ENCODE data around the gene TSPAN12. TPM values are rescaled to one million over a fixed set of nuclear protein-coding genes. Genes with fewer than 3 reads are reported as not detected.
A peak's percentile ranks its signal among the peaks of the same experiment; 100 is the strongest.

TSPAN12 gene
- total RNA-seq, 1 donor from 2014 or later, result 25.3 TPM

DNA sequence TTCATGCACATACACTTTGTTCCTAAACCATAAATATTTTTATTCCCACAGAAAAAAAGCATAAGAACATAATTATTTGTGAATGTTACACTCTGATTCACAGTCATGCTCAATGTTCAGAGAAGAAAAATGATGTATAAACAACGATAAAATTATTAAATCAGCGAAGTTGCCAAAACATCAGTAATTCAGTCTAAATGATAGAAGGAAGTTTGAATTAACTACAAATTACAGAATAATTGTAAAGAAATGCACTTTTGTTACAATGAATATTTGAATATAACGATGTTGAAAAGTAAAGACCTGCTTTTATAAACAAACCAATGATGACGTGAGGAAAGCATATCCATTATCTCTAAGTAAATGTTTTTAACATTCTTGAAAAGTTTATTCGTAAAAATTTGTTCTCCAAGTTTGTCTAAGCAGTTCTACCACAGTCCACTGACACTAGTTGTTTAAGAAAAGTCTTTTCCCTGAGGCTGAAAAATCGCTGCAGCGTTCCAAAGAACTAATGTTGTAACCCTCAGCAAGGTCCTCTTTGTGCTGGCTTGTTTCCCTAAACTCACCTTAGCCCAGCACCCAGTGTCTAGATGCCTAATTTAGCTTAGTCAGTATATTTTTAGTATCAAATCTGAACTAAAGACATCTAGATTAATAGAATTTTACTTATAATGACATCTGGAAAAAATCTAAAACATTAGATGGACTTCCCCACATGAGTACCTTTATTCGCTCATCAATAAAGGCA, 30.4 kb downstream of the TSPAN12 start:
- H3K27ac Mint-ChIP-seq, result no peak overlapping the region
- no peaks in the 10 kb centered on the region for H3K27me3 Mint-ChIP-seq
- no peak overlapping the region for H3K4me3 Mint-ChIP-seq (ENCODE audit: low read depth)
- H3K4me1 Mint-ChIP-seq (ENCODE audit: low read depth), result peaks cover 19% of the 10 kb centered on the region
- H3K9me3 Mint-ChIP-seq (ENCODE audit: low read depth), result peaks cover 11% of the 10 kb centered on the region
- TF ChIP-seq, protein P1, sequence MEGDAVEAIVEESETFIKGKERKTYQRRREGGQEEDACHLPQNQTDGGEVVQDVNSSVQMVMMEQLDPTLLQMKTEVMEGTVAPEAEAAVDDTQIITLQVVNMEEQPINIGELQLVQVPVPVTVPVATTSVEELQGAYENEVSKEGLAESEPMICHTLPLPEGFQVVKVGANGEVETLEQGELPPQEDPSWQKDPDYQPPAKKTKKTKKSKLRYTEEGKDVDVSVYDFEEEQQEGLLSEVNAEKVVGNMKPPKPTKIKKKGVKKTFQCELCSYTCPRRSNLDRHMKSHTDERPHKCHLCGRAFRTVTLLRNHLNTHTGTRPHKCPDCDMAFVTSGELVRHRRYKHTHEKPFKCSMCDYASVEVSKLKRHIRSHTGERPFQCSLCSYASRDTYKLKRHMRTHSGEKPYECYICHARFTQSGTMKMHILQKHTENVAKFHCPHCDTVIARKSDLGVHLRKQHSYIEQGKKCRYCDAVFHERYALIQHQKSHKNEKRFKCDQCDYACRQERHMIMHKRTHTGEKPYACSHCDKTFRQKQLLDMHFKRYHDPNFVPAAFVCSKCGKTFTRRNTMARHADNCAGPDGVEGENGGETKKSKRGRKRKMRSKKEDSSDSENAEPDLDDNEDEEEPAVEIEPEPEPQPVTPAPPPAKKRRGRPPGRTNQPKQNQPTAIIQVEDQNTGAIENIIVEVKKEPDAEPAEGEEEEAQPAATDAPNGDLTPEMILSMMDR (IDR thresholded peaks at IDR 0.05; ENCODE audit: unreplicated experiment), result no peak
- H3K36me3 Mint-ChIP-seq (ENCODE audit: insufficient read depth), result peaks cover 30% of the 10 kb centered on the region
- no peak for DNase-seq (ENCODE audit: low spot score, unreplicated experiment)

DNA sequence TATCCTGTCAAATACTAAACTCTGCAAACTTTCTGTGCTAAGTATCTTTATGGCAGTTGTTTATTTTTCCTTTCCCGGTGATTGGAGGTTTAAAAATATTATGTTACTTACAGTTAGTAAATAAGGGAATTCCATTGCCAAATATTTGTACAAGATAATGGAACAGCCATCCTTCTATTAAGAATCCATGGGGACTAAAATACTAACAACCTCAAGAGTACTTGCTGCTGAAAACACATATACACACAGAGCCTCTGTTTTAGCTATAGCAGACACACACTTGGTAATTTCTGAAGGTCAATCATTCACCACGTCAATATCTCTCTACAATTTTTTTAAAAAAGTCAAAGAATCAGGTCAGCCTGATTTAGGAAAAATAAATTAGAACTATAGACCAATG, 32.4 kb downstream of the TSPAN12 start:
- H3K4me1 Mint-ChIP-seq (ENCODE audit: low read depth), result peaks cover 25% of the 10 kb centered on the region
- H3K27me3 Mint-ChIP-seq, result no peaks in the 10 kb centered on the region
- peaks cover 2% of the 10 kb centered on the region for H3K9me3 Mint-ChIP-seq (ENCODE audit: low read depth)
- peak overlapping the region; percentile 86 for H3K27ac Mint-ChIP-seq
- TF ChIP-seq, protein P1 (IDR thresholded peaks at IDR 0.05; ENCODE audit: unreplicated experiment), result no peak
- no peak for DNase-seq (ENCODE audit: low spot score, unreplicated experiment)
- peak overlapping the region; percentile 24 for H3K4me3 Mint-ChIP-seq (ENCODE audit: low read depth)
- peaks cover 17% of the 10 kb centered on the region for H3K36me3 Mint-ChIP-seq (ENCODE audit: insufficient read depth)

DNA sequence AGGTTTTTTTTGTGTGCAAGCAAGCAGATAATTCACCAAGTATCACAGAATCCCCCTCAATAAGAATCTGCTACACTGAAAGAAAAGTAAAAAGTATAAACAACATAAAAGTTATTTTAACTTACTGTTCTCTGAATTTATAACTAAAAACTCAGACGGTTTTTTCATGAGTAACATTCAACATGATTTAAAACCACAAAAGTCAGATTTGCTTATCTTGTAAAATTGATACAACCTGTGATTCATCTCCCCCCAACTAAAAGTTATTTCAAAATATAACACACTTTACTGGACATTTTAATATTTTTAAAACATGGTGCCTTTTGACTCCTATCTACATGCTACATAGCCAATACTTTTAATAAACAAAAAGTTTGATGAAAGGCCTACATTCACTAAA, 32.8 kb downstream of the TSPAN12 start:
- TF ChIP-seq, protein P1 (IDR thresholded peaks at IDR 0.05; ENCODE audit: unreplicated experiment), result no peak
- Mint-ChIP-seq H3K4me3 (ENCODE audit: low read depth) (no peak overlapping the region), H3K27me3 (no peaks in the 10 kb centered on the region), H3K9me3 (ENCODE audit: low read depth) (no peaks in the 10 kb centered on the region), H3K36me3 (ENCODE audit: insufficient read depth) (peaks cover 13% of the 10 kb centered on the region), H3K4me1 (ENCODE audit: low read depth) (peaks cover 27% of the 10 kb centered on the region), H3K27ac (peak overlapping the region; percentile 86)
- DNase-seq (ENCODE audit: low spot score, unreplicated experiment), result no peak

DNA sequence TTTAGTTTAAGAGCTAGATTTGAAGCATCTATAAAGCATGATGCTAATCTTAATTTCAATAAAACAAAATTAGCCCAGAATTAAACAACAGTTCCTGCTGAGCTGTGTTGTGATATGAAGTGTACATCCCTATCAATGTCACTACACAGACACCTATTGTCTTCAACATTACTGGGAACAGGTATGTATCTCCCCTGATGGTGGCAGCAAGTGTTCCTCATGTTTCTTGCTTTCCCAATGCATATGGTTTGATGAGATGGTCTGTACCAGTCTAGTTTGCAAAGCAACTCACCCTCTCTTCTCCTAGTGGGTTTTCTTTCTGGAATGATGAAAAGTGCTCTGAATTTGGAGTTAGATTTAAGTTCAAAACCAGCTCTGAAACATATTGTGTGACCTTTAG, 38.1 kb downstream of the TSPAN12 start:
- Mint-ChIP-seq H3K4me1 (ENCODE audit: low read depth) (peaks cover 12% of the 10 kb centered on the region), H3K27ac (no peak overlapping the region), H3K36me3 (ENCODE audit: insufficient read depth) (peaks cover 12% of the 10 kb centered on the region), H3K4me3 (ENCODE audit: low read depth) (no peak overlapping the region), H3K27me3 (no peaks in the 10 kb centered on the region), H3K9me3 (ENCODE audit: low read depth) (no peaks in the 10 kb centered on the region)
- DNase-seq (ENCODE audit: low spot score, unreplicated experiment), result no peak
- TF ChIP-seq, protein P1 (IDR thresholded peaks at IDR 0.05; ENCODE audit: unreplicated experiment), result no peak

DNA sequence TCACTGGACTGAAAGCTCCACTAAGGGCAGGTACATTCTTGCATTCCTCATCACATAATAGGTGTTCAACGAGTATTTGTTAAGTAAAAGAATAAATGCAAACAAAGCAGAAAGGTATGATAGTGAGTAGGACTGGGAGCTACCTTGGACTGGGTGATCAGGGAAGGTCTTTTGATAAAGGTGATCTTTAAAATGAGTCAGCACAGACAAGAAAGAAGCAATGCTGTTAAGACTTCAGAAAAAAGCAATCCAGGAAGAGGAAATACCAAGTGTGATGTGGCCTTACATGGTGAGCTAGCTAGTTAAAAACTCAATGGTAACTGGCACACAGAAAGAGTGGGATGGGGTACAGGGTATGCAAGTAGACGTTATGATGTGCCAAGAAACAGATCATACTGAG, 40.1 kb downstream of the TSPAN12 start:
- H3K27ac Mint-ChIP-seq, result no peak overlapping the region
- no peak for DNase-seq (ENCODE audit: low spot score, unreplicated experiment)
- peaks cover 16% of the 10 kb centered on the region for H3K36me3 Mint-ChIP-seq (ENCODE audit: insufficient read depth)
- no peaks in the 10 kb centered on the region for H3K27me3 Mint-ChIP-seq
- peaks cover 27% of the 10 kb centered on the region for H3K4me1 Mint-ChIP-seq (ENCODE audit: low read depth)
- H3K4me3 Mint-ChIP-seq (ENCODE audit: low read depth), result no peak overlapping the region
- TF ChIP-seq, protein P1 (IDR thresholded peaks at IDR 0.05; ENCODE audit: unreplicated experiment), result no peak
- no peaks in the 10 kb centered on the region for H3K9me3 Mint-ChIP-seq (ENCODE audit: low read depth)
